Dedifferentiated amniotic fluid mesenchymal stem cell (primary cell): ENCODE results near the gene OCRL.
A peak's percentile ranks its signal among the peaks of the same experiment; 100 is the strongest.
"Not testable (repeated sequence)": the region's sequence is repeated elsewhere in the genome, so short reads cannot be mapped to it uniquely, and the experiment has no call there.

ENCODE experiments used
- DNase-seq: peaks from one replicate; pipeline ENCODE4 v3.0.0-alpha.2; 2016; ENCODE audit errors: extremely low spot score

OCRL gene

DNA sequence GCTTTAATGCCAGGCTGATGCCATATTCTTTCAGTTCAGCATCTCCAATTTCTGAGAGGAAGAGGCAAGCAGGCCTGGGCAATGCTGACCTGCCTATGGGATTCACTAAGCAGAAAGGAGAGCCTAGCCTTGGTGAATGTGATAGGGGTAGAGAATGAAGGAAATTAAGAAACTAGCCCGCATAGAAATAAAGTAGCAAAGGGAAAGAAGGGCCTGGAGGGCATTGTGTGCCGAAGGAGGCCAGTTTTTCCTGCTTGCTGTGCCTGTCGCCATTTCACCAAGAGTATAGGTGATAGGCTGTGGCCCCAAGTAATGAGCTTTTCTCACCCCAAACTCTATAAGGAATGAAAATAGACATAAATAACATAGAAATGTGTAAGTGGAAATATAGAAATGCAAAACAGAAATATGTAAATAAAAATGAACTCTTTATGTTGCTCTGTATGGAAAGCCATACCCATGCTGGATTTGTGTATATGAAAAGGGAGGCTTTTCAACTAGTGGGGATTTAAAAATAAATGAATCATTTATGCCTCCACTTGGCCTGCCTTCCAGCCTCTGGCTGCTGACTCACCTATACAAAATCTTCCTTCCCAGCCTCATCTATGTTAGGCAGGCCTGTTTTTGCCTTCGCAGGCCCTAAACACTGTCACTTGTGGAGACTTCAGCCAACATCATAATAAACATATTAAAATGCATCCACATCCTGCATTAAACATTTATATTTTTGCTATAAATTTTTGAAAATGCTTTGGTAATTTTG lies 5.1 kb upstream of the OCRL start:
- peak; percentile 23 for DNase-seq

- DNase-seq, result no peak
Measured at GRCh38 chrX:129540722-129541184, 694 bp downstream of the OCRL start.

GRCh38 chrX:129544780-129545179 lies 4.7 kb downstream of the OCRL start:
- DNase-seq, result no peak

GRCh38 chrX:129545408-129545807 lies 5.3 kb downstream of the OCRL start:
- no peak for DNase-seq

DNA sequence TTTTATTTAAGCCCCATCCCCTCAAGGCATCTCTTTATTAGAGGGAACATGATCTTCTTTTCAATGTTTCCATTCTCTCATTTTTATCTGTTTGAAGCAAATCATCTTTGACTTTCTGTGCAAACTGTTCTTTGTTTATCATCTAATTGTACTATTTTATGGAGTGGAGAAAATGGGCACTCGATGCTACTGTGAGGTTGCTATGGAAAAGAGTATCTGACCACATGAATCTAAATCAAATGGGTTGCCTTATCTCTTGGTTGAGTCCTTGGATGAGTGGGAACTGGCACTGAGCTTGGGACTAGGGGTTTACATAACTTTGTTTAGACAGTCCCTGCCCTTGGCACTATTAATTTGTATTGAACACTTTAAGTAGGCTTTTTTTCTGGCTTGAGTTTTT lies 9.1 kb downstream of the OCRL start:
- no peak for DNase-seq

GRCh38 chrX:129553619-129554288 lies 13.7 kb downstream of the OCRL start:
- no peak for DNase-seq

DNA sequence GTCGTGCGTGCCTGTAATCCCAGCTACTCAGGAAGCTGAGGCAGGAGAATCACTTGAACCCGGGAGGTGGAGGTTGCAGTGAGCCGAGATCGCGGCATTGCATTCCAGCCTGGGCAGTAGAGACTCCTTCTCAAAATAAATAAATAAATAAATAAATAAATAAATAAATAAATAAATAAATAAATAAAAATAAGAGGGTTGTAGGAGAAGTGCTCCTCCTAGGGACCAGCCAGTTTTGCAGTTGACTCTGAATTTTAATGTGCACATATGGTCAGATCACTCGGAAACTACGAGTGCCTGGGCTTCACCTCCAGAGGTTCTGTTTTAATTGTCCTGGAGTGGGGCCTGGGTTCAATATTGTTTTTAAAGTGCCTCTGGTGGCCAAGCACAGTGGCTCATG lies 14.8 kb downstream of the OCRL start:
- not testable (repeated sequence) for DNase-seq

GRCh38 chrX:129556806-129557315 lies 16.8 kb downstream of the OCRL start:
- no peak for DNase-seq

DNA sequence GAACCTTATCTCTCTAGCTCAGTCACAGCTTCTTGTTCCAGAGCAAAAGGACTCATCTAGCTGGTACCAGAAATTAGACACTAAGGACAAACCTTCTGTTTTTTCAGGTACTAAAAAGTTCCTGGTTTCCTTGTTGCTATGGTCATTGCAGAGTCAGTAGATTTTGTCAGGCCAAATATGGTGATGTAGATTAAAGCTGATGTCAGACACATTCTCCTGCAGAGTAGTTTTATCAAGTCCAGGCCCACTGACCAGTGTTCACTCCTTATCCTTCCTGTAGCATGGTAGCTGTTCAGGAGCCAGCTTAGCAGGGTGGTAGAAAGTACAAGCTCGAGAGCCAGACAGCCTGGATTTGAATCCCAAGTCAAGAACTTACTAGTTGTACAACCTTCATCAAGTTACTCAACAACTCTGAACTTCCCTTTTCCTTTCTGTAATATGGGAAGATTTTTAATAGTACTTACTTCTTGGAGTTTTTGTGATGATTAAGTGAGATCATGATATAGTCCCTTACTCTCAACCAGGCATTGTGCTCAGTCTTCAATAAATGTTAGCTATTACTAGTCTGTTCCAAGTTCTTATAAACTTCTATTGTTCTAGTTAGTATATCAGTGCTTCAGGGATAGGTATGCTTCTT lies 17.9 kb downstream of the OCRL start:
- DNase-seq, result no peak

- DNase-seq, result no peak
Measured at GRCh38 chrX:129559783-129560182, 19.7 kb downstream of the OCRL start.

DNA sequence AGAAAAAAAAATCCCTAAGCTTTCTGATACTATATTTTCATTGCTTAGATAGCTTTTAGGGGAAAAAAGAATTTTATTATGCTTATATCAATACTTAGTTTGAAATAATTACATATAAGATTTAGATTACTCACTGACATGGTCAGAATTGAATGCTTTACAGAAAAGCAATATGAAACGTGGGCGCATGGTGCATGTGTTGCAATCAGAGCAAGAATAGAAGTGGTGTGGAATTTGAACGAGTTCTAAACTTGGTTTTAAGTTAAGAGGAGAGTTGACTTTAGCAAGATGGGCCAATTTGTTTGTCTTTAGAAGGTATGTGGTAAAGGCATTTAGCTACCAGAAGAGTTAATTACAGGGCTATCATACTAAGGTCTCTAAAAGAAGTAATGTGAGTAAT lies 21.4 kb downstream of the OCRL start:
- DNase-seq, result no peak

DNA sequence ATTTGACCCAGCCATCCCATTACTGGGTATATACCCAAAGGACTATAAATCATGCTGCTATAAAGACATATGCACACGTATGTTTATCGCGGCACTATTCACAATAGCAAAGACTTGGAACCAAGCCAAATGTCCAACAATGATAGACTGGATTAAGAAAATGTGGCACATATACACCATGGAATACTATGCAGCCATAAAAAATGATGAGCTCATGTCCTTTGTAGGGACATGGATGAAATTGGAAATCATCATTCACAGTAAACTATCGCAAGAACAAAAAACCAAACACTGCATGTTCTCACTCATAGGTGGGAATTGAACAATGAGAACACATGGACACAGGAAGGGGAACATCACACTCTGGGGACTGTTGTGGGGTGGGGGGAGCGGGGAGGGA lies 24.3 kb downstream of the OCRL start:
- not testable (repeated sequence) for DNase-seq

DNA sequence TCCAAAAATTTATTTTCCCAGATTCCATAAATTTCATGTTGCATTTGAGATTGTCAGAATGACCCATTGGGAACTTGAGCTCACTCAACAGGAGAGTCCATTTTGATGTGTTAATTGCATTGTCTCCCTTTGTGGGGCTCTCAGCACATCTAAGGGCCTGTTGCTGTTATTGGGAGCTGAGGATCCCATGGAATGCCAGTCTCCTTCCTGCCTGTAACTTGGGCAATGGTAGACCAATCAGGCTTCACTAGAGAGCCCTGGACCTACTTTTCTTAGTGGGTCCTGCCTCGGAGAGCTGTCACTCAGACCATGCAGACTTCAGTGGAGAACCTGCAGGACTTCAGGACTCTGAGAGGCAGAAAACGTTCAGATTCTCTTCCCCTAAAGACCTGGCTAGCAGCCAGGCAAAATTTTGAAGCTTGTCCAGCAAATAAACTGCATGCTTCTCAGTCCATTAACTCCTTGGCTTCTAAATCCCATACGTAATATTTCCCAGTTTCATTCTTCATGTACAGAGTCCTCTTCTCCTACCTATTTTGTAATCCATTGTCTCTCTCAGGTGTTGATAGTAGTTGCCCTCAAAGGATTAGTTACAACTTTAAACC lies 25.1 kb downstream of the OCRL start:
- DNase-seq, result no peak

DNA sequence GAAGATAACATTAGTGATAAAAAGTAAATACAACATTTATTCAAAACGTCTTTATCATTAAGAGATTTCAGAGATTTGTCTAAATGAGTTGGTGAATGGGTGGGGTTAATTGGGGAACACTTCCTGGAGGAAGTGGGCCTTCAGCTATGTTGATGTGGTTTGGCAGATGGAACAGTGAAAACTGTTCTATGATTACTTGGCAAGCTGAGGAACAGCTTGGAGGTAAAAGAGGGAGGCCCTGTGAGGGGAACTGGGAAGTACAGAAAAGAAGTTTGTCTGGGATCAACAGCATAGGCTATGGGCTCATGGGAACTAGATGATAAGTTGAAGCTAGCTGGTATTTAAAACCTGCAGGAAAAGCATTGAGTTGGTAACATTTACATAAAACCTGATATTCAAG lies 26.0 kb downstream of the OCRL start:
- no peak for DNase-seq

- no peak for DNase-seq
Measured at GRCh38 chrX:129568349-129568748, 28.3 kb downstream of the OCRL start.

DNA sequence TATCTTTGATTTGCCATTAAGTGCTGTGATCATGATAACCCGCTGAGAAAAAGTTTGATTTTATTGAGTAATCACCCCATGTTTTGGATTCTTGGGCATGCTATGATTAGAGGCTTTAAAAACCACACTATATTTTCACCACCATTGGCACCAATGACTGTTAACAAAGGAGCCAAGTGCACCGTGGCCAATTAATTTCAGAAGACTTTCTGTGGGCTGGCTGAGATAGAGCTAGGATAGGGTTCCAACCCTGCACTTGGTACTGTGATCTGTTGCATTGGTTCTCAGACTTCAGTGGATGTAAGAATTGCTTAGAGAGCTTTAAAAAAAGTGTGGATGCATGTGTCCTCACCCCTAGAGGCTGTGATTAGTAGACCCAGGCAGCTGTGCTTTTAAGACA lies 32.4 kb downstream of the OCRL start:
- no peak for DNase-seq

DNA sequence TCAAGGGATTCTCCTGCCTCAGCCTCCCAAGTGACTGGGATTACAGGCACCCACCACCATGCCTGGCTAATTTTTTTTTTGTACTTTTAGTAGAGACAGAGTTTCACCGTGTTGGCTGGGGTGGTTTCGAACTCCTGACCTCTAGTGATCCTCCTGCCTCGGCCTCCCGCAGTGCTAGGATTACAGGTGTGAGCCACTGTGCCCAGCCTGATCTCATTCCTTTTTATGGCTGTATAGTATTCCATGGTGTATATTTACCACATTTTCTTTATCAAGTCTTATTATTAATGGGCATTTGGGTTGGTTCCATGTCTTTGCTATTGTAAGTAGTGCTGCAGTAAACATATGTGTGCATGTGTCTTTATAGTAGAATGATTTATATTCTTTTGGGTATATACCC lies 33.6 kb downstream of the OCRL start:
- DNase-seq, result not testable (repeated sequence)

- DNase-seq, result no peak
Measured at GRCh38 chrX:129574214-129574613, 34.2 kb downstream of the OCRL start.

DNA sequence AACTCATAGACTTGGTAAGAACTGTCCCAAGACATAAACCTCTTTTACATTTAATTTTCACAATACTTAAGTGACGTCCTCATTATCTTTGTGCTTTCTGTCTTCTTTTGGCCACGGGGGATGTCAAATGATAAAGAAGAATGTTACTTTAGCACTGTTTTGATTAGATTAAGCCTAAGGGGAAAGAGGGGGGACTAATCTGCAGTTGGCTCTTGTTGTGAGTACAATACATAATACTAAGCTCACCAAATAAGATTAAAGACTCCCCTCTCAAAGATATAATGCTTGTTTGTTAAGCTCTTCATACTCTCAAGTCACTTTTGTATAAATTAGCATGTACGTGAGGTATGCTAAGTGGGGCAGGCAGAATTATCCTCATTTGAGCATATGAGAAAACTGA lies 36.5 kb downstream of the OCRL start:
- no peak for DNase-seq

DNA sequence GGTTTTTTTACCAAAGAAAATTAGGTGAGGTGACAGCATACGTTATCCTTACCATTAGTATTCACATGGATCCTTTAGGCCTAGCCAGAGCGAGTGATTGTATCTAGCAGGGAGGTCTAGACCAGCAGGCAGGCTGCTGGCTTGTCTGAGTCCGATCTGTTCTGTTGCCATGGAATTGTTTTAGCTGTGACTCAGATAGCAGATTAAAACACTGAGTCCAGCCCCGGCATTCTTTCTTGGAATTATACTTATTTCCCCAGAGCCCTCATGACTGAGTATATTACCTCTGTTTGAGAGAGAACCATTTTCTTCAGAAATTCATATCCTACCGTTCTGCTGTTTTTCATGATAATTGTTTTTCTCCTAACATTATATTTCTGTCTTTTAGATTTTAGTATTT lies 37.4 kb downstream of the OCRL start:
- DNase-seq, result peak; percentile 84

GRCh38 chrX:129577877-129578276 lies 37.8 kb downstream of the OCRL start:
- no peak for DNase-seq

GRCh38 chrX:129581904-129582303 lies 41.8 kb downstream of the OCRL start:
- DNase-seq, result no peak
